ENCODE results near the gene TBC1D1.

DNA sequence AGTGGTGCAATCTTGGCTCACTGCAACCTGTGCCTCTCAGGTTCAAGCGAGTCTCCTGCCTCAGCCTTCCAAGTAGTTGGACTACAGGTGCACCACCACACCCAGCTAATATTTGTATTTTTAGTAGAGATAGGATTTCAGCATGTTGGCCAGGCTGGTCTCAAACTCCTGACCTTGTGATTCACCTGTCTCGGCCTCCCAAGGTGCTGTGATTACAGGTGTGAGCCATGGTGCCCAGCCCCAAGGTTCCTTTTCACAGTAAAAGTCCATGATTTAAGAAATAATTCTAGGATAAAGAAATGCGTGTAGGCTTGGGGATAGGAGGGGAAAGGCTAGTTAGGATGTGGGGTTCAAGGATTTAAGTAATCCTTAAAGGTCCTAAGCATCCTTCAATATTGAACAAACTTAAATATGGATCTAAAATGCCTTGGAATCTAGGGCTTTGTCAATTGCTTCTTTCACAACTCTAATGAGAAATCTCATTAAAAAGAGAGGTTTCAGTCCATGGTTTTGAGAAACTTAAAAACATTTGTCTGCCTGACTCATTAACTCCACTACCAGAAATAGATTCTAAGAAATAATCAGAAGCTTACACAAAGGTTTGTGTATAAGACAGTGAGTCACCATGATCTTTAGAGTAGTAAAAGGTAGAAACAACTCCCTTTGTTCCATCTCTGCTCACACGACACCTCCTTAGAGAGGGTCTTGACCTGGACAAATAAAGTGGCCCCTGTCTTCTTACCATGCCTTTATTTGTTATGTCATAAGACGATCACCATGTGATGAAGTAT is 272.5 kb downstream of the TBC1D1 start:
- TF ChIP-seq, protein P1, sequence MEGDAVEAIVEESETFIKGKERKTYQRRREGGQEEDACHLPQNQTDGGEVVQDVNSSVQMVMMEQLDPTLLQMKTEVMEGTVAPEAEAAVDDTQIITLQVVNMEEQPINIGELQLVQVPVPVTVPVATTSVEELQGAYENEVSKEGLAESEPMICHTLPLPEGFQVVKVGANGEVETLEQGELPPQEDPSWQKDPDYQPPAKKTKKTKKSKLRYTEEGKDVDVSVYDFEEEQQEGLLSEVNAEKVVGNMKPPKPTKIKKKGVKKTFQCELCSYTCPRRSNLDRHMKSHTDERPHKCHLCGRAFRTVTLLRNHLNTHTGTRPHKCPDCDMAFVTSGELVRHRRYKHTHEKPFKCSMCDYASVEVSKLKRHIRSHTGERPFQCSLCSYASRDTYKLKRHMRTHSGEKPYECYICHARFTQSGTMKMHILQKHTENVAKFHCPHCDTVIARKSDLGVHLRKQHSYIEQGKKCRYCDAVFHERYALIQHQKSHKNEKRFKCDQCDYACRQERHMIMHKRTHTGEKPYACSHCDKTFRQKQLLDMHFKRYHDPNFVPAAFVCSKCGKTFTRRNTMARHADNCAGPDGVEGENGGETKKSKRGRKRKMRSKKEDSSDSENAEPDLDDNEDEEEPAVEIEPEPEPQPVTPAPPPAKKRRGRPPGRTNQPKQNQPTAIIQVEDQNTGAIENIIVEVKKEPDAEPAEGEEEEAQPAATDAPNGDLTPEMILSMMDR (conservative IDR thresholded peaks at IDR 0.05 in 1 of 2, IDR thresholded peaks at IDR 0.05 in 1 of 2; ENCODE audit: low read depth in 1 of 2, low read length in 2 of 2) = no peak
- no peak for TF ChIP-seq EZH2 (IDR thresholded peaks at IDR 0.05; ENCODE audit: low read length, missing control alignments)
